HG02798 (cell line): ENCODE measurements around the gene BDH1.
"Not testable (repeated sequence)": the region's sequence is repeated elsewhere in the genome, so short reads cannot be mapped to it uniquely, and the experiment has no call there.

Experiments
- ATAC-seq: cut with Tn5 transposase; IDR thresholded peaks from one replicate; pipeline ENCODE4 v1.9.1; 2021; ENCODE audit warnings: mild to moderate bottlenecking; ENCODE audit not compliant: unreplicated experiment, poor library complexity

The BDH1 gene

GRCh38 chr3:197580253-197580691, 24.5 kb upstream of the BDH1 start:
- no peak for ATAC-seq

GRCh38 chr3:197578376-197578775, 22.6 kb upstream of the BDH1 start:
- no peak for ATAC-seq

DNA sequence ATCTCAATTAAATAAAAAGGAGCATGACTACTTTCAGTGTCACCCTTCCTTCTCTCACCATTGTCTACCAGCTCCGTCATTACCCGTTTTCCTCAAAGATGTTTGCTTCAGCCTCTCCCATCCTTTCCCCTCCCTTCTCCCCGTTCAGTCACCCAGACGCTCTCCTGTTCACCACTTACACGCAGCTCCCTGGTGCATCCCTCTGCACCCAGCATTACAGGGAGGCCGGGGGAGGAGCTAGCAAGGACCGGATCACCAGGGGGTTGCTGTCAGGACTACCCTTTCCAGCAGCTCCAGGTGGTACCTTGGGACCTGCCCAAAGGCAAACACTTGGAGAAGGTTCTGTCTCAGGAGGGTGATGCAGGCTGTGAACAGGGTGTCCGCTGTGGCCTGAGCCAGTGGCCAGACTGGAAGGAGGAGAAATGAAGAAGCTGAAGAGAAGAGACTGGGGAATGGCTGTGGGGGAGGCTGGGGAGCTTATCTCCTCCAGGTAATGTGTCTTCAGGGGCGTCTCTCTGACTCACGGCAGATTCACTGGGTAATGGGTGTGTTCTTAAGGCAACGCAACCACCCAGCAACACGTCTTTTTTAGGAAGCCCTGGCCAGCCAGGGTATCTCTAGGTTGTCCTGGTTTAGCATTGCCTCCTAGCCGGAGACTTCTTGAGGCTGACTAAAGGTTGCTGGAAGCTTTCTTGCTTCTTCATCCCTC, 21.8 kb upstream of the BDH1 start:
- ATAC-seq = no peak

GRCh38 chr3:197576838-197577237, 21.1 kb upstream of the BDH1 start:
- ATAC-seq = no peak

GRCh38 chr3:197575362-197575761, 19.6 kb upstream of the BDH1 start:
- ATAC-seq = no peak

- ATAC-seq = not testable (repeated sequence)
These were observed 18.7 kb upstream of the BDH1 start for GRCh38 chr3:197574396-197574991.

DNA sequence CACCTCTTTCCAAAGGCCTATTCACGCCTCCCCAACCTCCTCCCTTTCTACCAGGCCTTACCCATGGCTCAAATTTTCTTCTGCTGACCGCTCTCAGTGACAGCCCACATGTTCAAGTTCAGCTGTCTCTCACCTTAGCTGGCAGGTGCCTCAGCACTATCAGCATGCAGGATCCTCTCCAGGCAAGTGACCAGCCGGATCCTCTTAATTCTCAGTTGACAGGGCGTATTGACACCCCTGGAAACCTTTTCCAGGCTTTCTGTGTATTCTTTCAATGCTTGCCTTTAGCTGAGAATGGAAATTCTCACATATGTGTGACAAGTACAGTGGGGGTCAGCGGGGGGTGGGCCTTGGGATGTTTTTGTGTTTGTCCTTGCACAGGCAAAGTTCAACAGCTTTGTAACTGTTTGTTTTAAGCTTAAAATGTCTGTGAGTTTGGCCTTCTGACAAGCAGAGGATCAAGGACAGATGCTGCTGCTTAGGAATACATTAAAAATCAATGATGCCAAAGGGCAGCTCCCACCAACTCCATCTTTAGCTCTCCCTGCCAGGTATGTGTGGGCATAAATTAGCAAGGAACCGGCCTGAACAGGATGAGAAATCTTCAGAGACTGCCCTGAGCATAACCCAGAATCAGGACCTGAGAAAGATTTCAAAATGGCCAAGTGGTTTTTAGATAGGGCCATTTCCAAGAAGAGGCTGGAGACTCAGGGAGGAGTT, 17.4 kb upstream of the BDH1 start:
- ATAC-seq = no peak

DNA sequence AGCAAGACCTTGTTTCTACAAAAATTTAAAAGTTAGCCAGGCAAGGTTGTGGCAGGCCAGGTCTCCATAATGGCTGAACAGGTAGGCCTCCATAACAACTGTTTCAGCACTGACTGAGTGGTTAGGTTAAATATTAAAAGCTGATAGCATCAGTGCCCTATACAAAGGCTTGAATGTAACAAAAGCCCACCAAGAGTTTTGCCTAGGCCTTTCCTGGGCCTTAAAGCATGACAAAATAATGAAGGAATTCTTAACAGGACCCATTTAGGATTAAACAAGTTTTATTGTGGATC, 16.1 kb upstream of the BDH1 start:
- not testable (repeated sequence) for ATAC-seq

DNA sequence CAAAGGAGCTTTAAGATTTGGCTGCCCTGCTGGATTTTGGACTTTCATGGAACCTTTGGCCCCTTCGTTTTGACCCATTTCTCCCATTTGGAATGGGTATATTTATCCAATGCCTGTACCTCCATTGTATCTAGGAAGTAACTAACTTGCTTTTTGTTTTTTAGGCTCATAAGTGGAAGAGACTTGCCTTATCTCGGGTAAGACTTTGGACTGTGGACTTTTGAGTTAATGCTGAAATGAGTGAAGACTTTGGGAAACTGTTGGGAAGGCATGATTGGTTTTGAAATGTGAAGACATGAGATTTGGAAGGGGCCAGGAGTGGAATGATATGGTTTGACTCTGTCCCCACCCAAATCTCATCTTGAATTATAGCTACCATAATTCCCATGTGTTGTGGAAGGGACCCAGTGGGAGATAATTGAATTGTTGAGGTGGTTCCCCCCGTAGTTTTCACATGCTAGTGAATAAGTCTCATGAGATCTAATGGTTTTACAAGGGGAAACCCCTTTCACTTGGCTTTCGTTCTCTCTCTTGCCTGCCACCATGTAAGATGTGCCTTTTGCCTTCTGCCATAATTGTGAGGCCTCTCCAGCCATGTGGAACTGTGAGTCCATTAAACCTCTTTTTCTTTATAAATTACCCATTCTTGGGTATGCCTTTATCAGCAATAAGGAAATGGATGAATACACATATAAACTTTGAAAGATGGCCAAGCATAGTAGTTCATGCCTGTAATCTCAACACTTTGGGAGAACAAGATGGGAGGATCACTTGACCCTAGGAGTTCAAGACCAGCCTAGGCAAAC, 15.5 kb upstream of the BDH1 start:
- not testable (repeated sequence) for ATAC-seq

DNA sequence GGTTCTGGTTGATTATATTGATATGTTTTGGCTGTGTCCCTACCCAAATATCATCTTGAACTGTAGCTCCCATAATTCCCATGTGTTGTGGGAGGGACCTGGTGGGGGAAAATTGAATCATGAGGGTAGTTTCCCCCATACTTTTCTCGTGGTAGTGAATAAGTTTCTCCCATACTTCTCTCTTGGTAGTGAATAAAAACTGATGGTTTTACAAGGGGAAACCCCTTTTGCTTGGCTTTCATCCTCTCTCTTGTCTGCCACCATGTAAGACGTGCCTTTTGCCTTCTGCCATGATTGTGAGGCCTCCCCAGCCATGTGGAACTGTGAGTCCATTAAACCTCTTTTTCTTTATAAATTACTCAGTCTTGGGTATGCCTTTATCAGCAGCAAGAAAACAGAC, 13.7 kb upstream of the BDH1 start:
- ATAC-seq = not testable (repeated sequence)

- ATAC-seq = no peak
These were observed 12.3 kb upstream of the BDH1 start for GRCh38 chr3:197567904-197568681.

GRCh38 chr3:197566155-197566554, 10.4 kb upstream of the BDH1 start:
- not testable (repeated sequence) for ATAC-seq

DNA sequence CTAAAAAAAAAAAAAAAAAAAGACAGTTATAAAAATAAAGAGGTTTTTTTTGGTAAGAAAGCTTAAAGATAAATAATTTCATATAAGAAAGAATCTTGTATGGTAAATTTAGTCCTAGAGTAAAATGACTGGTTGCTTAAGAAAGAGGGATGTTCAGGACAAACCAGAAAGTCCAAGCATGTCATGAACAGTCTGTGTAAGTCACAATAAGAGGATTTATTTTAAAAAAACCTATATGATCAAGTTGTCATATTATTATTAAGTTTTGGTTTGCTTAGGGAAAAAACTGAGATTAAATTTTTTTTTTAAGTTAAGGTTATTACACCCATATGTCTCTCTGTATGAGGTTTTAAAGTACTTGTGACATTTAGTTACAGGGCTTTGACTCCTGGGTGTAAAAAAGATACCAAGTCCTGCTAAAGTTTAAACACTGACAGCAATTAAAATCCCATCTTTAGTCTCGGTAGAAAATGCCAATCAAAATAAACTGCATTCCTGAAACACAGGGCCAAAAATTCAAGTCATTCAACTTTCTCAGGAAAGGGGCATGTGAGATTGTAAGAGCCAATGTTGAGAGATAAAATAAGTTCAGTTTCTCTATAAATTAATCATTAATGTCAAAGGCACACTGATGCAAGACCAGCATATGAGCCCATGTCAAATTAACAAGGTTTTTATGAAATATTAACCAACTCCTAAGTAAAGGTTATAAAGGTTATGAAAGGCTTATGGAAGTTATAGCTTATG, 8.5 kb upstream of the BDH1 start:
- ATAC-seq = no peak

GRCh38 chr3:197562398-197563251, 6.9 kb upstream of the BDH1 start:
- ATAC-seq = no peak

- ATAC-seq = no peak
These were observed 6.2 kb upstream of the BDH1 start for GRCh38 chr3:197561926-197562325.

- no peak for ATAC-seq
These were observed 3.9 kb upstream of the BDH1 start for GRCh38 chr3:197559651-197560050.

DNA sequence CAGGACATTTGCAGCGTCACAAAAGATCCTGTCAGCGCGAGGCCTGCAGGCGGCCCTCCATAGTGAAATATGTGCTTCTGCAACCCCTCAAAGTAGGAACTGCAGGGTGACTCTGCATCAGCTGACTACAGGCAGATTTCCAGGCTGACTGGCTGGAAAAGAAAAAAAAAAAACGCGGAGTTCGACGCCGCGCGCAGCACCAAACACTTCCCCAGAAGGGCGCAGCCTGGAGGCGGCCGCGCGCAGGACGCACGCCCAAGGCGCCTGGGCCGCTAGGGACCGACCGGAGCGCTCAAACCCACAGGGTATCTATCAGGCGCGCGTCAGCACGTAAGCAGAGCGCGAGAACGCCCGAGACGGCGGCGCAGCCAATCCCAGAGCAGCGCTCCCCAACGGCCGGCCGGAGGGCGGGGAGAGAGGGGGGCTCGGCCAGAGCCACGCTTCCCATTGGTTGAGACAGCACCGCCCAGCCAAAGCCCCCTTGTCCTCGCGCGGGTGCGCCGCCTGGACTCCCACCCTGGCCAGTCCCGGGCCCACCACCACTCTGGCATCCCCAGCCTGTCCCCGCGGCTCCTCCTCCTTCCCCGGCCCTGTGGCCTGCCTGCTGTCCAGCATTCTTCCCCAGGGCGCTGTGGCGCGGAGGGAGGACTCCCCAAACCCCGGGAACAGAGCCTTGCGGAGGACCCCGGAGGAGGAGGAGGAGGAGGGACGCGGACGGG, 1.0 kb downstream of the BDH1 start:
- ATAC-seq = peak; percentile 97

DNA sequence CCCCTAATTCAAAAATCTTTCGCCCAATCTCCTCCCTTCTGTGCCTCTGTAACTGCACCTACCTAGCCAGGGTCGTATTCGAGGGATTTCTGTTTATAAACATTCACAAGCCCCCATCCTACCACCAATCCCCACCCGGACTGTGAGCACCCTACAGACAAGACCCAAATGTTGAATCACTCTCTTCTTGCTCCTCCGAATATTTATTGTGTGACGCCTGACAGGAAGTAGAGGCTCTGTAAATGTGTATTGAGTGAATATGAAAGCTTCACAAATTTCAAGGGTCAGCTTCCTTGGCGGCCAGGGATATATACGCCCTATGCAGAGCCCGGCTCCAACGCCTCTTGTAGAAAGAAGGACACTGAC, 1.6 kb downstream of the BDH1 start:
- ATAC-seq = no peak
